ENCODE data around the gene MBOAT1.
A peak's percentile ranks its signal among the peaks of the same experiment; 100 is the strongest.
"Not testable (repeated sequence)": the region's sequence is repeated elsewhere in the genome, so short reads cannot be mapped to it uniquely, and the experiment has no call there.

MBOAT1 gene

DNA sequence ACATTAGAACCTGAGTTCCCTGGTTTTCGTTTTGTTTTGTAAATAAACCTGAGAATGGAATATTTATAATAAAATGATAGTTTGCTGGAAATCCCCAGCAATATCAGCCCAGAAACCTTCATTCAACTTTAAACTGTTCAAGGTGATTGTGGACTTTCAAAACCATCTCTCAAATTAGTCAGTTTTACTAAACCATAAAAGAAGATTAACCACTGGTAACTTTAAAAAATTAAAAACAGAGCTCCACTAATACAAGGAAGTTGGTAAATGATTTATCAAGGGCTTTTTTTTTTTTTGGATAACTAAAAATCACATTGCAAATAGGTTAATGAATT, 10.0 kb downstream of the MBOAT1 start:
- DNase-seq: no peak

DNA sequence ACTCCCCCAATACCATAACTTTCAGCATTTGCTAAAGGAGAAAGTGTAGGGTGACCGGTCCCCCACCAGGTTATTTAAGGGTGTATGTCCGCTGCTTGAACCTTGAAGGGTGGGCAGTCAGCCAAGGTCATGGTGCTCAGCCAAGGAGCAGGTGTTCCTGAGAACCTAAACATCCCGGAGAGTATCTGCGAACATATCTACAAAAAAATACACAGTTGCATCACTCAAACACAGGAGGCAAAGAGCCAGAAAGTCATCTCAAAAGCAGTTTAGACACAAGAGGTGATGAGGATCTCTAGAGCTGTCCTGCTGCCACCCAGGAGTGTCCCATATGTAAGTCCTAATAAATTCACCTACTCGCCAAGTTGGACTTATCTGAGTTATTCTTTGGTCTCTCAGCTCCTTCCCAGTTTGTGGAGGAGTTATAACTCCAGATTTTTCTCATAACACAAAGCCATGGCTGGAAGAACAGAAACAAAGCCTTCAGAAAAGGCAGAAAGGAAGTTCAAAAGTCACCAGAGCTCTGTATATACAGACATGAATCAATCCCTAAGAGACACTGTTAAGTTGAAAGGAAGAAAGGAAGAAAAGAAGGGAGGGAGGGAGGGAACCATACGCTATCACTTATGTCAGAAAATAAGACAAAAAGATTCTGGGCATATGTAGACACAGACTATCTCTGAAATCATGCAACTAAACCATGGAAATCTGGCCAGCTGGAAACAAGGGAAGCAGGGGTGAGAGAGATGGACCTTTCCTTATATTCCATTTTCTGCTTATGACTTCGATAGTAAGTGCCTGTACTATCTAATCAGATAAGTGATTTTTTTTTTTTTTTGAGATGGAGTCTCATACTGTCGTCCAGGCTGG, 11.3 kb downstream of the MBOAT1 start:
- DNase-seq: no peak

- no peak for DNase-seq
These were observed 13.5 kb downstream of the MBOAT1 start for GRCh38 chr6:20198775-20199174.

DNA sequence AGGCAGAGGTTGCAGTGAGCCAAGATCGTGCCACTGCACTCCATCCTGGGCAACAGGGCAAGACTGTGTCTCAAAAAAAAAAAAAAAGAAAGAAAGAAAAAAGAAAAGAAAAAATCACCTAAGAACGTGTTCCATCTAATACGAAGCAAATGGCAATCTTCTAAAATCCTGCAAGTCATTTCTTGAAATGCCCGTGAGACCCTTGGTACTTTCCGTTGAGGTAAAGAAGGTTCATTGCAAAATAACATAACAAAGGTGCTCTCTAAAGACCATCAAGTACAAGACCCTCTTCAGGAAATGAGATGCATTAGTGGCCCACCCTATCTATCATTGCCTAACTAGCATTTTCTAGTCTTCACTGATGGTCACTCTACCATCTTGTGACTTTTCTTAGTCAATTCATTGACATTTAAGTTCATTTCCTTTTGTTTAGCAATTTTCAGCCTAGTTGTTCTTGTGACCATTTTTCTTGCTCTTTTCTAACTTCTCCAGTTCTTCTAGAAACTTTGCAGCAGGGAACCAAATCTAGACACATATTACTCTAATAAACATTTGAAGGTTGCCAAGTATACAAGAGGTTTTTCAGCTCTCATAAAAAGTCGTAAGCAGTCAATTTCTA, 14.0 kb downstream of the MBOAT1 start:
- no peak for DNase-seq

- DNase-seq: no peak
These were observed 15.0 kb downstream of the MBOAT1 start for GRCh38 chr6:20197251-20197650.

DNA sequence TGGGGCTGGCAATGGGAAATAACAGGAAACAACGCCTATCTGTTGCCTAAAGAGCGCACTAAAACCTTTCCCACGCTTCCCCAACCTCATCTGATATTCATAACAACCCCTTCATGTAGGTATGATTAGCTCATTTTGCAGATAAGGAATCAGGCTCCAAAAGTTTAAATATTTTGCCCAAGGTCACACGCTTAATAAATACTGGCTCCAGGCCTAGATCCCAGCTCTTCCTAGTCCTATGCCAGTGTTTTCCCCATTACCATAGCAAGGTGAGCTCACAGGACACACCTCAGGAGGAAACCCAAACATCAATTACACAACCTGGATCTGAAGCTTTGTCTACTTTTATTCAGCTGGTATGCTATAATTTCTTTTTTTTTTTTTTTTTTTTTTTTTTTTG, 19.6 kb downstream of the MBOAT1 start:
- DNase-seq: no peak

DNA sequence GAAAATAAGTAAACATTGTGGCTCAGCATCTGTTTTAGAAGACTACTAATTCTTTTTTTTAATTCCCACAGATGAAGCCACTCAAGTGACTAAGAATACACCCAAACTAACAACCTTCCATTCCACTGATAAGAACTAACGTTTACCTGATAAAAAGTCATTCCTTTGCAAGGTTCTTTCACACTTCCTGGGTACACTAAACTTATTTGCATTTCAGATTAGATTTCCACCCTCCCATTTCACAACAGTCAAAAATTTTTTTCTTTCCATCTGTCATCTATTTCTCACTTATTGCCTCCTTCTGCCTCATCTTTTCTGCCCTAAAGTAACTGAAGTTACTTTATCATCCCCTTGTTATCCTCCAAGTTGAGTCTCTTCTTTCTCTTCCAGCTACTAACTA, 20.3 kb downstream of the MBOAT1 start:
- no peak for DNase-seq

- DNase-seq: no peak
These were observed 23.6 kb downstream of the MBOAT1 start for GRCh38 chr6:20188630-20189075.

DNA sequence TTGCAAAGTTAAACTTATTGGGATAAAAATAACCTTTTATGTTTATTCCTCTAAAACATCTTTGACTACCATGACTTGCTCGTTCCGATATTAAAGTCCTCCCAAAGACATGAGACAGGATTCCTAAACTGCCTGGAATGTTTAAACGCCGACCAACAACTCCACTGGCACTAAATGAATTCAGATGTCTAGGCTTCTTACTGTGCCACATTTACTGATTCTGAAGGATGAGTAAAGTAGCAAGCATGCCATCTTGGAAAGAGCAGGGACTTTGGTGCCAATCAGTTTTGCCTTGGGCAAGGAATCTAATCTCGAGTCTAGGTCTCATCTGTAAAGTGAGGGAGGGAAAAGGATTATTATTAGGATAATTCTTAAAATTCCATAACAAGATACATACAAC, 25.3 kb downstream of the MBOAT1 start:
- DNase-seq: no peak

- DNase-seq: no peak
These were observed 28.6 kb downstream of the MBOAT1 start for GRCh38 chr6:20183706-20184105.

- DNase-seq: peak; percentile 66
These were observed 29.2 kb downstream of the MBOAT1 start for GRCh38 chr6:20182926-20183521.

DNA sequence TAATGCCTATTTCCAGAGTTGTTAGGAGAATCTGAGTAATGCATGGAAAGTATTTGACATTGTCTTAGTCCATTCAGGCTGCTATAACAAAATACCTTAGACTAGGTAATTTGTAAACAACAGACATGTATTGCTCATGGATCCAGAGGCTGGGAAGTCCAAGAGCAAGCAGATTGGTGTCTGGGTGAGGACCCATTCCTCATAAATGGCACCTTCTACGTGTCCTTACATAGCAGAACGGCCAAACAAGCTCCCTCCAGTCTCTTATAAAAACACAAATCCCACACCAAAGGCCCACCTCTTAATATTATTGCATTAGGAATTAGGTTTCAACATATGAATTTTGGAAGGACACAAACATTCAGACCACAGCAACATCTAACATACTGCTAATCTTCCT, 30.2 kb downstream of the MBOAT1 start:
- DNase-seq: no peak

GRCh38 chr6:20180935-20181334, 31.3 kb downstream of the MBOAT1 start:
- DNase-seq: no peak

- not testable (repeated sequence) for DNase-seq
These were observed 32.8 kb downstream of the MBOAT1 start for GRCh38 chr6:20179287-20180045.

DNA sequence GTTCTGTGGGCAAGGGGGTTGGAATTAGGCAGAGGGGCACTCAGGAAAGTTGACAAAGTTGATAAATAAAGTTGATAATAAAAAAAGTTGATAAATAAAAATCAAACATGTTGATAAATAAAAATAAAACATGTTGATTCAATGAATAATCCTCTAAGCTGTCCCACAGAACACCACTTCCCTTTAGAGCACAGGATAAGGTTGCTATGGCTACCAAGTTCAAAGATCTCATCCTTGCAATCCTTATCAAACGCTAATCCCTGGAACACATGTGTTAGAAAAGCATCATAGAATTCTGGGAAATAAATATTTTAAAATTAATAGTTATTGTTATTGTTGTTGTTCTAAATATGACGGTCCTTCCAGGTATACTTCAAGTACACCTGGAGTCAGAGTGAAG, 33.9 kb downstream of the MBOAT1 start:
- no peak for DNase-seq

- DNase-seq: no peak
These were observed 36.4 kb downstream of the MBOAT1 start for GRCh38 chr6:20175810-20176410.

GRCh38 chr6:20173833-20174792, 38.2 kb downstream of the MBOAT1 start:
- DNase-seq: no peak

DNA sequence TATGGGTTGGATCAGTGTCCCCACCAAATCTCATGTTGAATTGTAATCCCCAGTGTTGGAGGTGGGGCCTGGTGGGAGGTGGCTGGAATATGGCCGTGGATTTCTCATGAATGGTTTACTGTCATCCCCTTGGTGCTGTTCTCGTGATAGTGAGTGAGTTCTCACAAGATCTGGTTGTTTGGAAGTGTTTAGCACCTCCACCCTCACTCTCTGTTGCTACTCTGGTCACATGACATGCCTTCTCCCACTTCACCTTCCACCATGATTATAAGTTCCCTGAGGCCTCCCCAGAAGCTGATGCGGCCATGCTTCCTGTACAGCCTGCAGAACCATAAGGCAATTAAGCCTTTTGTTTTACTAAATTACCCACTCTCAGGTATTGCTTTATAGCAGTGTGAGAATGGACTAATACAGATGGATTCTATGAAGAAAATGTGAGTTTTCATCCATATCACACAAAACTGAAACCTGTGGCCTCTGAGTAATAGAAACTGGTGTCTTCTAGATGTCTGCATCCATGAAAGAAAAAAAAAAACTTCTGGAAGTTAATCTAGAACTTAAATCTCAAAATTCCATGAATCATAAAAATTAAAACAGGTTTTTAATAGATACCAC, 39.3 kb downstream of the MBOAT1 start:
- DNase-seq: no peak

DNA sequence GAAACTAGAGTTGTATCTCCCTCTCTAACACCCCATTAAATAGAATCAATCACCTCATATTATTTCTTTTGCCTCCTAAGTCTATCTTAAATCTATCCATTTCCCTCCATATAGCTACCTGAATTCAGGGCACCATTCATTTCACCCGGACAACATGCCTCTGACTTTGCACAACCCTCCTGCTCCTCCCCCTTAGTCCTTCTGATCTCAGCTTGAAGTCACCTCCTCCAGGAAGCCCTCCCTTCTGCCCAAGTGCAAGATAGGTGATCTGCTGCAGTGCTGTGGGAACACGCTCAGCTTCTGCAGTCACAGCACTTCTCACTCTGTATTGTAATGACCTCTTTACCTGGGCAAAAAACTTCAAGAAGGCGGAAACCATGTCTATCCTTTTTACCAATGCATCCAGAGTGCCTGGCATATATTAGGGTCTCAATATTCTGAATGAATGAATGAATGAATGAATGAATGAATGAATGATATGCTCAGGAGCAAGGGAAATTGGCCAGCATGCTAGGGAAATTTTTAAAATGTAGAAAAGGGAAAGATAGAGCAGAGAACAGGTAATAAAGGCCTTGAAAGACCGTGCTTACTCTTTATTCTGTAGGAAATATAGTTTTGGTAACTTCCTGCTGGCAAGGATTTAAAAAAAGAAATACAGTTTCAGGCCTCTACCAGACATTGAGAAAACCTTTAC, 41.7 kb downstream of the MBOAT1 start:
- no peak for DNase-seq

DNA sequence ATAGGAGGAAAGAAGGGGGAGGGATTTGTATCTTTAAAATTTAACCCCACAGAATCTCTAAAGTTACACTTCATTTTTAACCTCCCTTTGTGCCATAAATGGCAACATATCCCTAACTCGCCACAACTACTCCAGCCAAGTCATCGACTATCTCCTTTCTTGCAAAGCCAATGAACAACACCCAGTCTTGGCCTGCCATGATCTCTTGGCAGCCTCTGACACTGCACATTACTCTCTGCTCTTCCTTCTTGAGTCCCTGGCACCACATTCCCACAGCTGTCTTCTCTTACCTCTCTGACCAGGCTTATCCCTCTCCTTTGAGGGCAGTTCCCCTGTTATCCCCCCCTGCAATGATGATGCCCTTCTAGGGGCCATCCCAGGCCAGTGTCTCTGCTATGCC, 42.5 kb downstream of the MBOAT1 start:
- DNase-seq: no peak

GRCh38 chr6:20169119-20169557, 43.1 kb downstream of the MBOAT1 start:
- no peak for DNase-seq
